Effector memory CD8-positive, alpha-beta T cell (primary cell): ENCODE data around the gene PTBP3.

Experiments
- ATAC-seq: fragments of 150-1000 bp; cut with Tn5 transposase; replicated peaks from 2 replicates; pipeline ENCODE4 v1.10.0; 2021; ENCODE audit warnings: mild to moderate bottlenecking, moderate library complexity
- DNase-seq, 3 experiments: peaks; one replicate each; pipeline ENCODE4 v3.0.0; 2021
- H3K27ac Mint-ChIP-seq, 2 donors: one replicate each; pipeline ENCODE4 v1.8.0; 2022; ENCODE audit warnings: mild to moderate bottlenecking in 2 of 2, mixed read lengths in 2 of 2, moderate library complexity in 2 of 2
- H3K27me3 Mint-ChIP-seq, 2 donors: one replicate each; pipeline ENCODE4 v1.8.0; 2022; ENCODE audit warnings: mixed read lengths in 2 of 2
- H3K36me3 Mint-ChIP-seq: one replicate; pipeline ENCODE4 v1.8.0; 2022; ENCODE audit warnings: mild to moderate bottlenecking, moderate library complexity, mixed read lengths; ENCODE audit not compliant: insufficient read depth
- H3K4me1 Mint-ChIP-seq, 2 donors: one replicate each; pipeline ENCODE4 v1.8.0; 2022; ENCODE audit warnings: low read depth in 2 of 2, mixed read lengths in 2 of 2
- H3K4me3 Mint-ChIP-seq, 2 donors: one replicate each; pipeline ENCODE4 v1.8.0; 2022; ENCODE audit warnings: mild to moderate bottlenecking in 2 of 2, mixed read lengths in 2 of 2, moderate library complexity in 2 of 2
- H3K9me3 Mint-ChIP-seq, 2 donors: one replicate each; pipeline ENCODE4 v1.8.0; 2022; ENCODE audit warnings: mixed read lengths in 2 of 2

Gene PTBP3

GRCh38 chr9:112326194-112326593 is 7.2 kb downstream of the PTBP3 start:
- DNase-seq (no peak), ATAC-seq (no peak)
- H3K27ac Mint-ChIP-seq = no peak overlapping the region
- peak overlapping the region in 1 of 2 donors; percentile 44 for H3K4me3 Mint-ChIP-seq
- H3K36me3 Mint-ChIP-seq = peaks cover 22% of the 10 kb centered on the region
- peaks cover 43 to 56% of the 10 kb centered on the region in 2 donors for H3K4me1 Mint-ChIP-seq
- H3K27me3 Mint-ChIP-seq = no peaks in the 10 kb centered on the region
- peaks cover 0 to 2% of the 10 kb centered on the region in 2 donors for H3K9me3 Mint-ChIP-seq

- peaks cover 41 to 55% of the 10 kb centered on the region in 2 donors for H3K4me1 Mint-ChIP-seq
- DNase-seq = no peak
- H3K27ac Mint-ChIP-seq = no peak overlapping the region
- no peaks in the 10 kb centered on the region for H3K27me3 Mint-ChIP-seq
- H3K4me3 Mint-ChIP-seq = peak overlapping the region in 1 of 2 donors; percentile 44
- peaks cover 0 to 2% of the 10 kb centered on the region in 2 donors for H3K9me3 Mint-ChIP-seq
- peaks cover 22% of the 10 kb centered on the region for H3K36me3 Mint-ChIP-seq
- no peak for ATAC-seq
These were observed 7.8 kb downstream of the PTBP3 start for GRCh38 chr9:112325600-112325999.

- Mint-ChIP-seq H3K27me3 (no peaks in the 10 kb centered on the region), H3K27ac (no peak overlapping the region), H3K36me3 (peaks cover 22% of the 10 kb centered on the region), H3K4me1 (peaks cover 38 to 53% of the 10 kb centered on the region in 2 donors), H3K4me3 (no peak overlapping the region), H3K9me3 (peaks cover 0 to 2% of the 10 kb centered on the region in 2 donors)
- no peak for DNase-seq
- no peak for ATAC-seq
These were observed 8.3 kb downstream of the PTBP3 start for GRCh38 chr9:112325127-112325526.

- no peak overlapping the region for H3K4me3 Mint-ChIP-seq
- DNase-seq (no peak), ATAC-seq (no peak)
- H3K36me3 Mint-ChIP-seq = peaks cover 22% of the 10 kb centered on the region
- peaks cover 0 to 2% of the 10 kb centered on the region in 2 donors for H3K9me3 Mint-ChIP-seq
- peak overlapping the region; percentile 39 to 71 for H3K27ac Mint-ChIP-seq
- no peaks in the 10 kb centered on the region for H3K27me3 Mint-ChIP-seq
- H3K4me1 Mint-ChIP-seq = peaks cover 35 to 62% of the 10 kb centered on the region in 2 donors
These were observed 10.0 kb downstream of the PTBP3 start for GRCh38 chr9:112323378-112323854.

GRCh38 chr9:112322701-112323377 is 10.6 kb downstream of the PTBP3 start:
- Mint-ChIP-seq H3K4me3 (peak overlapping the region in 1 of 2 donors; percentile 24), H3K9me3 (peaks cover 0 to 2% of the 10 kb centered on the region in 2 donors), H3K27ac (peak overlapping the region in 1 of 2 donors; percentile 71), H3K27me3 (no peaks in the 10 kb centered on the region), H3K36me3 (peaks cover 22% of the 10 kb centered on the region), H3K4me1 (peaks cover 36 to 62% of the 10 kb centered on the region in 2 donors)
- DNase-seq = no peak
- no peak for ATAC-seq

GRCh38 chr9:112316258-112316943 is 17.0 kb downstream of the PTBP3 start:
- Mint-ChIP-seq H3K4me1 (peaks cover 41 to 78% of the 10 kb centered on the region in 2 donors), H3K9me3 (no peaks in the 10 kb centered on the region), H3K27ac (peak overlapping the region; percentile 77 to 92), H3K36me3 (peaks cover 15% of the 10 kb centered on the region), H3K27me3 (no peaks in the 10 kb centered on the region), H3K4me3 (peak overlapping the region; percentile 79 to 82)
- ATAC-seq (no peak), DNase-seq (no peak)

- Mint-ChIP-seq H3K27ac (peak overlapping the region; percentile 77 to 92), H3K36me3 (peaks cover 15% of the 10 kb centered on the region), H3K4me1 (peaks cover 45 to 76% of the 10 kb centered on the region in 2 donors), H3K9me3 (no peaks in the 10 kb centered on the region), H3K27me3 (no peaks in the 10 kb centered on the region), H3K4me3 (peak overlapping the region; percentile 79 to 82)
- DNase-seq (no peak), ATAC-seq (no peak)
These were observed 17.8 kb downstream of the PTBP3 start for GRCh38 chr9:112315331-112316257.

- no peak overlapping the region for H3K27ac Mint-ChIP-seq
These were observed 21.3 kb downstream of the PTBP3 start for GRCh38 chr9:112312139-112312538.

GRCh38 chr9:112311497-112311896 is 21.9 kb downstream of the PTBP3 start:
- no peak overlapping the region for H3K27ac Mint-ChIP-seq
- peaks cover 37 to 49% of the 10 kb centered on the region in 2 donors for H3K4me1 Mint-ChIP-seq
- H3K9me3 Mint-ChIP-seq = no peaks in the 10 kb centered on the region
- no peak for DNase-seq
- no peak for ATAC-seq
- H3K36me3 Mint-ChIP-seq = peaks cover 9% of the 10 kb centered on the region
- H3K27me3 Mint-ChIP-seq = no peaks in the 10 kb centered on the region
- H3K4me3 Mint-ChIP-seq = no peak overlapping the region

More at GRCh38 chr9:112312139-112312538, 21.3 kb downstream of the PTBP3 start:
- Mint-ChIP-seq H3K4me1 (peaks cover 41 to 53% of the 10 kb centered on the region in 2 donors), H3K36me3 (peaks cover 12% of the 10 kb centered on the region), H3K9me3 (no peaks in the 10 kb centered on the region), H3K4me3 (peak overlapping the region in 1 of 2 donors; percentile 29), H3K27me3 (no peaks in the 10 kb centered on the region)
- DNase-seq (no peak), ATAC-seq (no peak)

- Mint-ChIP-seq H3K27ac (peak overlapping the region in 1 of 2 donors; percentile 42), H3K27me3 (no peaks in the 10 kb centered on the region), H3K4me3 (no peak overlapping the region), H3K36me3 (peaks cover 8% of the 10 kb centered on the region), H3K4me1 (peaks cover 31 to 43% of the 10 kb centered on the region in 2 donors), H3K9me3 (no peaks in the 10 kb centered on the region)
- ATAC-seq = no peak
- DNase-seq = no peak
These were observed 22.6 kb downstream of the PTBP3 start for GRCh38 chr9:112310826-112311225.

GRCh38 chr9:112308588-112308987 is 24.8 kb downstream of the PTBP3 start:
- Mint-ChIP-seq H3K9me3 (no peaks in the 10 kb centered on the region), H3K36me3 (peaks cover 8% of the 10 kb centered on the region), H3K27ac (no peak overlapping the region), H3K4me3 (no peak overlapping the region), H3K4me1 (peaks cover 31 to 33% of the 10 kb centered on the region in 2 donors), H3K27me3 (no peaks in the 10 kb centered on the region)
- ATAC-seq (no peak), DNase-seq (no peak)

GRCh38 chr9:112301420-112301819 is 32.0 kb downstream of the PTBP3 start:
- peak overlapping the region; percentile 8 to 27 for H3K27ac Mint-ChIP-seq
- no peaks in the 10 kb centered on the region for H3K27me3 Mint-ChIP-seq
- no peaks in the 10 kb centered on the region for H3K9me3 Mint-ChIP-seq
- peaks cover 10% of the 10 kb centered on the region for H3K36me3 Mint-ChIP-seq
- DNase-seq = no peak
- ATAC-seq = peak; percentile 35
- peaks cover 47 to 68% of the 10 kb centered on the region in 2 donors for H3K4me1 Mint-ChIP-seq
- peak overlapping the region in 1 of 2 donors; percentile 40 for H3K4me3 Mint-ChIP-seq

- H3K4me1 Mint-ChIP-seq = peaks cover 46 to 70% of the 10 kb centered on the region in 2 donors
These were observed 33.9 kb downstream of the PTBP3 start for GRCh38 chr9:112299514-112299913.

More at GRCh38 chr9:112299514-112299913, 33.9 kb downstream of the PTBP3 start:
- Mint-ChIP-seq H3K9me3 (no peaks in the 10 kb centered on the region), H3K27me3 (no peaks in the 10 kb centered on the region), H3K36me3 (peaks cover 22% of the 10 kb centered on the region), H3K4me3 (peak overlapping the region in 1 of 2 donors; percentile 45), H3K27ac (peak overlapping the region in 1 of 2 donors; percentile 13)
- DNase-seq (no peak), ATAC-seq (no peak)
